PC-9 (cell line): ENCODE data around the gene CTTNBP2. TPM values are rescaled to one million over a fixed set of nuclear protein-coding genes. Genes with fewer than 3 reads are reported as not detected.

ENCODE experiments used
- BruUV-seq: library from RNA; stranded (reverse); fragments of 400-500 nt; replicated peaks from 2 replicates; lab custom pipeline; 2021; lab: Mats Ljungman, UMichigan
- CTCF ChIA-PET: fragments of 300-600 bp; sonication (Branson Sonifier 250); formaldehyde crosslinking; loops from one replicate; lab custom pipeline; 2022; ENCODE audit warnings: antibody characterized with exemption; lab: Charles Lee
- POLR2A ChIA-PET: fragments of 300-600 bp; sonication (Branson Sonifier 250); formaldehyde crosslinking; loops from one replicate; lab custom pipeline; 2022; ENCODE audit warnings: antibody characterized with exemption; ENCODE audit not compliant: unreplicated experiment; lab: Charles Lee
- DNase-seq, 2 experiments: peaks; one replicate each; pipeline versions ENCODE4 v3.0.0 to v3.0.0-alpha.2; 2015 to 2022; ENCODE audit warnings: mixed read lengths in 1 of 2
- H2AFZ ChIP-seq: fragments of 200-600 bp; sonication (generic); 2 replicates; pipeline ENCODE4 v1.8.1; 2017; ENCODE audit warnings: antibody characterized with exemption
- H3F3A ChIP-seq: fragments of 200-600 bp; sonication (generic); 2 replicates; pipeline ENCODE4 v1.8.1; 2017; ENCODE audit warnings: antibody characterized with exemption, mild to moderate bottlenecking, low read depth; ENCODE audit not compliant: insufficient read depth
- H3K27ac ChIP-seq: fragments of 200-600 bp; sonication (generic); 2 replicates; pipeline ENCODE4 v1.6.1; 2016; ENCODE audit warnings: mixed run types
- H3K27me3 ChIP-seq: fragments of 200-600 bp; sonication (generic); 2 replicates; pipeline ENCODE4 v1.6.1; 2016; ENCODE audit warnings: low read depth, mixed run types; ENCODE audit not compliant: insufficient read depth
- H3K36me3 ChIP-seq: fragments of 200-600 bp; sonication (generic); 2 replicates; pipeline ENCODE4 v1.6.1; 2016; ENCODE audit warnings: low read depth, mixed run types
- H3K4me1 ChIP-seq: fragments of 200-600 bp; sonication (generic); replicated peaks from 2 replicates; pipeline ENCODE4 v1.6.1; 2016; ENCODE audit warnings: mixed run types; ENCODE audit not compliant: insufficient read depth
- H3K4me2 ChIP-seq: fragments of 200-600 bp; sonication (generic); 2 replicates; pipeline ENCODE4 v1.6.1; 2017; ENCODE audit warnings: mixed run types
- H3K4me3 ChIP-seq: fragments of 200-600 bp; sonication (generic); 2 replicates; pipeline ENCODE4 v1.6.1; 2016; ENCODE audit warnings: mixed run types
- H3K79me2 ChIP-seq: fragments of 200-600 bp; sonication (generic); 2 replicates; pipeline ENCODE4 v1.6.1; 2017; ENCODE audit warnings: low read depth, mixed run types
- H3K9me2 ChIP-seq: fragments of 200-600 bp; sonication (generic); 2 replicates; pipeline ENCODE4 v1.8.1; 2017; ENCODE audit warnings: mild to moderate bottlenecking; ENCODE audit not compliant: insufficient read depth
- H3K9me3 ChIP-seq: fragments of 200-600 bp; sonication (generic); 2 replicates; pipeline ENCODE4 v1.8.1; 2016; ENCODE audit warnings: low read depth; ENCODE audit not compliant: insufficient read depth
- H4K20me1 ChIP-seq: fragments of 200-600 bp; sonication (generic); 2 replicates; pipeline ENCODE4 v1.8.1; 2017; ENCODE audit not compliant: insufficient read depth
- CTCF ChIP-seq: fragments of 200-600 bp; sonication (generic); conservative IDR thresholded peaks from 2 replicates; pipeline ENCODE4 v1.6.1; 2017; ENCODE audit warnings: mixed run types, antibody characterized with exemption, mild to moderate bottlenecking, moderate library complexity
- EZH2 ChIP-seq: fragments of 200-600 bp; sonication (generic); IDR thresholded peaks from 2 replicates; pipeline ENCODE4 v1.8.0; 2017; ENCODE audit warnings: antibody characterized with exemption, low read depth
- intact Hi-C: fragments of 100-400 bp; cut with micrococcal nuclease; formaldehyde crosslinking; loops from one replicate; pipeline ENCODE4 v1.10.0; 2022; ENCODE audit not compliant: unreplicated experiment
- total RNA-seq: library from RNA; stranded (reverse); gene quantifications from 2 replicates; pipeline ENCODE4 v1.2.3, GENCODE V29; 2021

The CTTNBP2 gene
- total RNA-seq, 1 experiment from 2014 or later = not detected

GRCh38 chr7:117839507-117839906, 33.7 kb downstream of the CTTNBP2 start:
- Histone ChIP-seq H3K36me3 (no peaks in the 10 kb centered on the region), H3K4me2 (no peak overlapping the region), H3K79me2 (no peaks in the 10 kb centered on the region), H3F3A (no peaks in the 10 kb centered on the region), H3K9me3 (no peaks in the 10 kb centered on the region), H2AFZ (no peak overlapping the region), H4K20me1 (no peaks in the 10 kb centered on the region), H3K4me3 (no peak overlapping the region), H3K27ac (no peak overlapping the region), H3K27me3 (no peaks in the 10 kb centered on the region), H3K9me2 (no peaks in the 10 kb centered on the region), H3K4me1 (no peaks in the 10 kb centered on the region)
- ChIA-PET CTCF (no interaction called here), POLR2A (no interaction called here)
- intact Hi-C loops = no loop called here
- BruUV-seq = no TSS peak
- no peak for DNase-seq
- TF ChIP-seq EZH2 (no peak), CTCF (no peak)

- Histone ChIP-seq H3K4me3 (no peak overlapping the region), H3K9me3 (no peaks in the 10 kb centered on the region), H3K9me2 (no peaks in the 10 kb centered on the region), H3K36me3 (no peaks in the 10 kb centered on the region), H3F3A (no peaks in the 10 kb centered on the region), H3K4me1 (no peaks in the 10 kb centered on the region), H3K4me2 (no peak overlapping the region), H3K79me2 (no peaks in the 10 kb centered on the region), H4K20me1 (no peaks in the 10 kb centered on the region), H3K27me3 (no peaks in the 10 kb centered on the region), H2AFZ (no peak overlapping the region), H3K27ac (no peak overlapping the region)
- no peak for DNase-seq
- no peak for TF ChIP-seq CTCF
- no peak for TF ChIP-seq EZH2
- ChIA-PET CTCF (no interaction called here), POLR2A (interaction anchor here (0.6 to 0.7 kb wide), 2 partner anchors 50 to 322 kb away, joined by 3 to 6 read pairs; no protein-coding TSS in a partner anchor)
- intact Hi-C loops = no loop called here
- BruUV-seq = no TSS peak
Measured at GRCh38 chr7:117837841-117838240, 35.4 kb downstream of the CTTNBP2 start.

GRCh38 chr7:117835016-117835664, 38.1 kb downstream of the CTTNBP2 start:
- Histone ChIP-seq H2AFZ (no peak overlapping the region), H3K9me2 (no peaks in the 10 kb centered on the region), H3K9me3 (no peaks in the 10 kb centered on the region), H3F3A (no peaks in the 10 kb centered on the region), H3K4me1 (no peaks in the 10 kb centered on the region), H3K27ac (no peak overlapping the region), H3K4me3 (no peak overlapping the region), H3K36me3 (no peaks in the 10 kb centered on the region), H3K4me2 (no peak overlapping the region), H4K20me1 (no peaks in the 10 kb centered on the region), H3K79me2 (no peaks in the 10 kb centered on the region), H3K27me3 (no peaks in the 10 kb centered on the region)
- CTCF ChIA-PET = no interaction called here
- POLR2A ChIA-PET = no interaction called here
- TF ChIP-seq EZH2 (no peak), CTCF (no peak)
- BruUV-seq = no TSS peak
- DNase-seq = no peak
- intact Hi-C loops = no loop called here
